ENCODE measurements around the gene CAMP.

The CAMP gene

GRCh38 chr3:48214225-48214624 lies 9.1 kb upstream of the CAMP start:
- no peak for DNase-seq (ENCODE audit: low read depth)

- no peak for DNase-seq (ENCODE audit: low read depth)
Measured at GRCh38 chr3:48215019-48215418, 8.3 kb upstream of the CAMP start.

- no peak for DNase-seq (ENCODE audit: low read depth)
Measured at GRCh38 chr3:48215466-48215865, 7.8 kb upstream of the CAMP start.

GRCh38 chr3:48215876-48216275 lies 7.4 kb upstream of the CAMP start:
- DNase-seq (ENCODE audit: low read depth): no peak

GRCh38 chr3:48217449-48217848 lies 5.8 kb upstream of the CAMP start:
- DNase-seq (ENCODE audit: low read depth): no peak

GRCh38 chr3:48218537-48218936 lies 4.8 kb upstream of the CAMP start:
- DNase-seq (ENCODE audit: low read depth): no peak

GRCh38 chr3:48219543-48219942 lies 3.8 kb upstream of the CAMP start:
- DNase-seq (ENCODE audit: low read depth): no peak

- no peak for DNase-seq (ENCODE audit: low read depth)
Measured at GRCh38 chr3:48220746-48221145, 2.5 kb upstream of the CAMP start.

GRCh38 chr3:48225587-48225986 lies 2.3 kb downstream of the CAMP start:
- no peak for DNase-seq (ENCODE audit: low read depth)

- no peak for DNase-seq (ENCODE audit: low read depth)
Measured at GRCh38 chr3:48226939-48227338, 3.6 kb downstream of the CAMP start.

- no peak for DNase-seq (ENCODE audit: low read depth)
Measured at GRCh38 chr3:48232232-48232631, 8.9 kb downstream of the CAMP start.

- DNase-seq (ENCODE audit: low read depth): peak; percentile 42
Measured at GRCh38 chr3:48232734-48233133, 9.4 kb downstream of the CAMP start.

- no peak for DNase-seq (ENCODE audit: low read depth)
Measured at GRCh38 chr3:48233542-48233941, 10.2 kb downstream of the CAMP start.

- DNase-seq (ENCODE audit: low read depth): no peak
Measured at GRCh38 chr3:48236531-48236930, 13.2 kb downstream of the CAMP start.

- DNase-seq (ENCODE audit: low read depth): no peak
Measured at GRCh38 chr3:48238531-48239085, 15.3 kb downstream of the CAMP start.

GRCh38 chr3:48240000-48240963 lies 17.0 kb downstream of the CAMP start:
- DNase-seq (ENCODE audit: low read depth): no peak

- no peak for DNase-seq (ENCODE audit: low read depth)
Measured at GRCh38 chr3:48241796-48242455, 18.6 kb downstream of the CAMP start.

- DNase-seq (ENCODE audit: low read depth): no peak
Measured at GRCh38 chr3:48243886-48244285, 20.6 kb downstream of the CAMP start.

GRCh38 chr3:48244461-48244860 lies 21.2 kb downstream of the CAMP start:
- no peak for DNase-seq (ENCODE audit: low read depth)

- DNase-seq (ENCODE audit: low read depth): no peak
Measured at GRCh38 chr3:48245136-48245535, 21.8 kb downstream of the CAMP start.

GRCh38 chr3:48247401-48247811 lies 24.1 kb downstream of the CAMP start:
- DNase-seq (ENCODE audit: low read depth): no peak

GRCh38 chr3:48248095-48248850 lies 25.0 kb downstream of the CAMP start:
- no peak for DNase-seq (ENCODE audit: low read depth)

Measured in stimulated activated CD8-positive, alpha-beta memory T cell treated with anti-CD3 and anti-CD28 coated beads, Interleukin-4, amount 100 ng/mL, for 24 hours (primary cell).